ENCODE data around the gene LPP. TPM values are rescaled to one million over a fixed set of nuclear protein-coding genes. Genes with fewer than 3 reads are reported as not detected.

Gene LPP
- total and polyA plus RNA-seq, 8 donors: 4.9 to 84.4 (median 45.9) TPM

DNA sequence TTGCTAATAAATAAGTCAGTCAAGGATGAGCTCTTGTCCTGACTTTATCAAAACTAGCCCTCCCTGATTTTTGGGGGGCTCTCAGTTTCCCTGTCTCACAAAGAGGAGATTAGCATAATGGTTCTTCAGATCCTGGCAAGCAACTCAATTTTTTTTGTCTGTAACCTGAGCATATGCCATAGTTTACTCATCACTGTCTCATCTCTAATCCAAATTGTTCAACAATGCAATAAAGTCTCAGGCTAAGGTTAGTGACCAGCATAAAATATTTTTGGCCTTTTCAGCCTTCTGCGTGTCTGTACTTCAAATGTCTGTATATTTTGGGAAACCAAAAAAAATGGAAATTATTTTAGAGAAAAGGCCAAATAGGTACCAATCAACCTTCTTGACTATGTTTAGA is 552.2 kb downstream of the LPP start:
- H3K4me1 ChIP-seq: peaks cover 0 to 3% (median 0%) of the 10 kb centered on the region in 3 donors
- whole genome bisulfite sequencing, 2 donors: 97 to 99% methylated on average over 1 of the region's 1 CpG
- H3K27me3 ChIP-seq: no peaks in the 10 kb centered on the region
- TF ChIP-seq, protein P1, sequence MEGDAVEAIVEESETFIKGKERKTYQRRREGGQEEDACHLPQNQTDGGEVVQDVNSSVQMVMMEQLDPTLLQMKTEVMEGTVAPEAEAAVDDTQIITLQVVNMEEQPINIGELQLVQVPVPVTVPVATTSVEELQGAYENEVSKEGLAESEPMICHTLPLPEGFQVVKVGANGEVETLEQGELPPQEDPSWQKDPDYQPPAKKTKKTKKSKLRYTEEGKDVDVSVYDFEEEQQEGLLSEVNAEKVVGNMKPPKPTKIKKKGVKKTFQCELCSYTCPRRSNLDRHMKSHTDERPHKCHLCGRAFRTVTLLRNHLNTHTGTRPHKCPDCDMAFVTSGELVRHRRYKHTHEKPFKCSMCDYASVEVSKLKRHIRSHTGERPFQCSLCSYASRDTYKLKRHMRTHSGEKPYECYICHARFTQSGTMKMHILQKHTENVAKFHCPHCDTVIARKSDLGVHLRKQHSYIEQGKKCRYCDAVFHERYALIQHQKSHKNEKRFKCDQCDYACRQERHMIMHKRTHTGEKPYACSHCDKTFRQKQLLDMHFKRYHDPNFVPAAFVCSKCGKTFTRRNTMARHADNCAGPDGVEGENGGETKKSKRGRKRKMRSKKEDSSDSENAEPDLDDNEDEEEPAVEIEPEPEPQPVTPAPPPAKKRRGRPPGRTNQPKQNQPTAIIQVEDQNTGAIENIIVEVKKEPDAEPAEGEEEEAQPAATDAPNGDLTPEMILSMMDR (IDR thresholded peaks at IDR 0.05): no peak
- FAIRE-seq: no peak
- intact Hi-C loops (cut with DNase I): no loop called here
- H3K9me3 ChIP-seq: no peaks in the 10 kb centered on the region
- no peak for ATAC-seq
- no peaks in the 10 kb centered on the region for H3K36me3 ChIP-seq
- no peak overlapping the region for H3K4me3 ChIP-seq
- H3K27ac ChIP-seq: no peak overlapping the region
- DNase-seq: no peak

DNA sequence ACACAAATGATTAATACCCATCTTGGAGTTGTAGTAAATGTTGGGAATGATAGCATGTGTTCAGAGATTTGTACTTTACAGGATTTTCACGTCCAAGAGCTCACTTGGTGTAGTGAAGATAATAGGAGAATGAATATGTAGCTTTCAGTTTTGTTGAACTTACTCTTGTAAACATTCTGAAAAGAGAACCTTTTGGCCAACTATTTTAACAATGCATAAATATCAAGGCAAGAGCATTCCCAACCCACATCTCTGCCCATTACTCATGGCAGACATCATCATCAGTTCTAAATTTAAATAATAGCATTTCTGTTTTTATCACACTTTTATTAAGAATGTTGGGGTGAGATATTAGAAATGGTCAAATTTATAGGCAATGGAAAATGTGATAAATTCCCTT is 552.6 kb downstream of the LPP start:
- TF ChIP-seq, protein P1 (IDR thresholded peaks at IDR 0.05): no peak
- Histone ChIP-seq H3K4me1 (peaks cover 0 to 3% (median 0%) of the 10 kb centered on the region in 3 donors), H3K27me3 (no peaks in the 10 kb centered on the region), H3K27ac (no peak overlapping the region), H3K36me3 (no peaks in the 10 kb centered on the region), H3K9me3 (no peaks in the 10 kb centered on the region), H3K4me3 (no peak overlapping the region)
- no peak for DNase-seq
- intact Hi-C loops (cut with DNase I): no loop called here
- ATAC-seq: no peak
- 57 to 63% methylated on average over 1 of the region's 1 CpG for WGBS, 2 donors
- FAIRE-seq: no peak

DNA sequence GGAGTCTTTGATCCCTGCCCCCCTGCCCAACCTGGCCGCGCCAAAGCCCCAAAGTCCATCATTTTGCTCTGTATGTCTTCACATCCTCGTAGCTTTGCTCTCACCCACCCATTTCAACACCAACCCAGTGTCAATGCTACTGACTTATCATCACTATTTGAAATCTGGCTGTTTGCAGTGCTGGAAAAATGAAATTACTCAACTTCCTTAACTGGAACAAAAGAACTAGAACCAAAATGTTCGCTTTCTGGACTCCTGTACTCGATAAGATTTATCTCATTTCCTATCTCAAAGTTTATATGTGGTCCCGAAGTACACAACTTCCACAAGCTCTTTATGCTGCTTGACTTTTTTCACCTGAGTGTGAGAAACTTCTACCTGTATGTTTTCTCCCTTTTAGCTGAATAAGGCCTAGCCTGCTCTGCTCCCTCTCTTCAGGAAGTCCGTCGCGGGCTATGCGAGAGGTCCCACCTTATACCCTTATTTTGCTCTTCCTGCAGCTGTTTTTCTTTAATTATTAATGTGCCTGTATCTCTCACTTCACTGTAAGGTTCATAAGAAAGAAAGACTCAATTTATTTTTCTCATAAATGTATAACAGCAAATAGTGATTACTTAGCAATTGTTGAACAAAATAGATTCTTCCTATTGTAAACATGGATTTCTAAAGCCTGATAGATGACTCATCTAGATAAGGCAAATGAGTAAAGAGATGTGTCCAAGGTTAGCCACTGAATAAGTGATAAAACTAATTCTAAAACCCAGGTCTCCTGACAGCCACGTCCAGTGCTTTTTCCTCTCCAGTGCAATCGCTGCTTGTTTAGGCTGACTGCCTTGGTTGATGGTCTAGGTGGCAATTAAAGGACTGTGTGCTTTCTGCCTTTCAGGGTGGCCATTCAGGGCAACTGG is 553.7 kb downstream of the LPP start:
- H3K27me3 ChIP-seq: no peaks in the 10 kb centered on the region
- no peak for FAIRE-seq

DNA sequence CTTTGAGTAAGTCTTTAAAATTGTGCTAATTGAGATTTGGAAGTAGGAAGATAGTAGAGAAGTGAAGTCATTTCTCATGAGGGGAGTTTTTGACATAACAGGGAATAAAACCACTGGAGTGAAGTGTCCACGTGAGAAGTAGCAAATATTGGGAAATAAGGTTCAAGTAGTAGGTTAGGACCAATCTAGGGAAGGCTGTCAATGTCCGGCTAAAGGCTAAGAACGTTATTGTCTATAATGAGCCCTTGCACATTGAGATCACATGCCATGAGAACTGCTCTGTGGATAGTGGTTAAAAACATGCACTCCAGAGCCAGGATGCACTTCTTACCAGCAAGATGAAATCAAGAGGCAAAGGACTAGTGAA is 557.9 kb downstream of the LPP start:
- 88 to 93% methylated on average over 3 of the region's 3 CpGs for WGBS, 2 donors
- Histone ChIP-seq H3K27me3 (no peaks in the 10 kb centered on the region), H3K27ac (peak overlapping the region in 1 of 4 donors; percentile 2), H3K4me3 (no peak overlapping the region), H3K9me3 (no peaks in the 10 kb centered on the region), H3K36me3 (no peaks in the 10 kb centered on the region), H3K4me1 (peaks cover 0 to 8% (median 0%) of the 10 kb centered on the region in 3 donors)
- DNase-seq (no peak), FAIRE-seq (no peak), ATAC-seq (peak in 1 of 4 donors; percentile 40)
- TF ChIP-seq, protein P1 (IDR thresholded peaks at IDR 0.05): no peak
- intact Hi-C loops (cut with DNase I): no loop called here

More for the DNA sequence above, 553.7 kb downstream of the LPP start:
- Histone ChIP-seq H3K4me1 (peaks cover 0 to 3% (median 0%) of the 10 kb centered on the region in 3 donors), H3K27ac (no peak overlapping the region), H3K36me3 (no peaks in the 10 kb centered on the region), H3K9me3 (no peaks in the 10 kb centered on the region), H3K4me3 (no peak overlapping the region)
- ATAC-seq (no peak), DNase-seq (no peak)
- TF ChIP-seq, protein P1 (IDR thresholded peaks at IDR 0.05): no peak
- intact Hi-C loops (cut with DNase I): no loop called here
- 93 to 94% methylated on average over 12 of the region's 12 CpGs for WGBS, 2 donors
